B cell (primary cell): Measurements from ENCODE around the gene GRID1.

ENCODE experiments used
- CTCF ChIP-seq: fragments of 200-600 bp; IDR thresholded peaks from one replicate; pipeline ENCODE4 v1.8.0; 2022; ENCODE audit warnings: antibody characterized with exemption, mild to moderate bottlenecking
- EZH2 ChIP-seq: IDR thresholded peaks from 2 replicates; pipeline ENCODE4 v1.6.1; 2012; ENCODE audit warnings: borderline replicate concordance, low read depth, mild to moderate bottlenecking, moderate library complexity, low read length; ENCODE audit not compliant: insufficient read depth, poor library complexity, severe bottlenecking

DNA sequence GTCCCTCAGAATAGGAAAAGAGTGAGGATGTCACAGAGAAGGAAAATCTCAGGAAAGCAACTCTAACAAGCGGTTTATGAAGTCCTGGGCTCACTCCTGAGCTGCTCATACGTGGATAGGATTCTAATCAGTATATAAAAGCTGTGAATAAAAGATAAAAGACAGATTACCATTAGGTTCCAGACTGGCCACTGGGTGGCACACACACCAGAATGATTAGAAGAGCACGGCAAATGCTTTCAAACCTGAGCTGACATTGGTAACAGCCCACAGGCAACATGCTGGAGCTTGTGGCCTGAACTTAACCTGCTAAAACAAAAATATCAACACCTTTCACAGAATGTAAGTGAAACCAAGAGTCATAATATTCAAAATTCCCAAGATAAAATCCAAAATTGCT, 370.8 kb downstream of the GRID1 start:
- peak; percentile 17 for TF ChIP-seq CTCF
- no peak for TF ChIP-seq EZH2
